HG02610 (cell line): ENCODE results near the gene GMDS.
A peak's percentile ranks its signal among the peaks of the same experiment; 100 is the strongest.

ENCODE experiments used
- ATAC-seq: cut with Tn5 transposase; IDR thresholded peaks from one replicate; pipeline ENCODE4 v1.9.1; 2021; ENCODE audit warnings: mild to moderate bottlenecking, moderate library complexity; ENCODE audit not compliant: unreplicated experiment

GMDS gene

GRCh38 chr6:1912731-1913130, 332.7 kb downstream of the GMDS start:
- no peak for ATAC-seq

GRCh38 chr6:1911474-1911873, 333.9 kb downstream of the GMDS start:
- ATAC-seq, result no peak

- no peak for ATAC-seq
Observed at GRCh38 chr6:1910621-1911407, 334.6 kb downstream of the GMDS start.

GRCh38 chr6:1908784-1909183, 336.6 kb downstream of the GMDS start:
- no peak for ATAC-seq

GRCh38 chr6:1906609-1907008, 338.8 kb downstream of the GMDS start:
- no peak for ATAC-seq

- no peak for ATAC-seq
Observed at GRCh38 chr6:1906014-1906413, 339.4 kb downstream of the GMDS start.

- no peak for ATAC-seq
Observed at GRCh38 chr6:1904898-1905297, 340.5 kb downstream of the GMDS start.

GRCh38 chr6:1904466-1904799, 341.0 kb downstream of the GMDS start:
- no peak for ATAC-seq

GRCh38 chr6:1903780-1904465, 341.5 kb downstream of the GMDS start:
- ATAC-seq, result no peak

- peak; percentile 69 for ATAC-seq
Observed at GRCh38 chr6:1901556-1901955, 343.8 kb downstream of the GMDS start.

- no peak for ATAC-seq
Observed at GRCh38 chr6:1896897-1897296, 348.5 kb downstream of the GMDS start.

- ATAC-seq, result no peak
Observed at GRCh38 chr6:1895721-1896120, 349.7 kb downstream of the GMDS start.

GRCh38 chr6:1894954-1895353, 350.5 kb downstream of the GMDS start:
- no peak for ATAC-seq

GRCh38 chr6:1893470-1894130, 351.8 kb downstream of the GMDS start:
- ATAC-seq, result no peak

- ATAC-seq, result no peak
Observed at GRCh38 chr6:1892716-1893115, 352.7 kb downstream of the GMDS start.

- no peak for ATAC-seq
Observed at GRCh38 chr6:1890987-1891386, 354.4 kb downstream of the GMDS start.

- ATAC-seq, result no peak
Observed at GRCh38 chr6:1890071-1890470, 355.3 kb downstream of the GMDS start.

GRCh38 chr6:1885576-1886011, 359.8 kb downstream of the GMDS start:
- ATAC-seq, result no peak

GRCh38 chr6:1884313-1884712, 361.1 kb downstream of the GMDS start:
- ATAC-seq, result no peak

GRCh38 chr6:1878330-1878729, 367.1 kb downstream of the GMDS start:
- no peak for ATAC-seq

- no peak for ATAC-seq
Observed at GRCh38 chr6:1873781-1874180, 371.6 kb downstream of the GMDS start.

GRCh38 chr6:1872649-1873131, 372.7 kb downstream of the GMDS start:
- no peak for ATAC-seq
